H9 (cell line): ENCODE results near the gene ODF4. TPM values are rescaled to one million over a fixed set of nuclear protein-coding genes. Genes with fewer than 3 reads are reported as not detected.

Experiments used
- DNase-seq: peaks from one replicate; pipeline ENCODE4 v3.0.0-alpha.2; 2017
- H2AFZ ChIP-seq: one replicate; pipeline ENCODE4 v1.6.1; 2013; ENCODE audit warnings: mild to moderate bottlenecking, low read length, control low read depth, moderate library complexity
- H2AK5ac ChIP-seq: 2 replicates; pipeline ENCODE4 v1.6.1; 2013; ENCODE audit warnings: low read length, control low read depth, mixed read lengths; ENCODE audit not compliant: insufficient read length
- H2BK120ac ChIP-seq: one replicate; pipeline ENCODE4 v1.6.1; 2013; ENCODE audit warnings: low read depth, mild to moderate bottlenecking, low read length, control low read depth, inconsistent platforms; ENCODE audit not compliant: poor library complexity, severe bottlenecking
- H2BK12ac ChIP-seq: 2 replicates; pipeline ENCODE4 v1.6.1; 2013; ENCODE audit warnings: low read length, control low read depth, mixed read lengths, low read depth; ENCODE audit not compliant: insufficient read length
- H2BK15ac ChIP-seq: 2 replicates; pipeline ENCODE4 v1.6.1; 2013; ENCODE audit warnings: low read depth, low read length, control low read depth
- H2BK20ac ChIP-seq: one replicate; pipeline ENCODE4 v1.6.1; 2013; ENCODE audit warnings: low read depth, mild to moderate bottlenecking, low read length, control low read depth, inconsistent platforms; ENCODE audit not compliant: poor library complexity, severe bottlenecking
- H2BK5ac ChIP-seq: 2 replicates; pipeline ENCODE4 v1.6.1; 2013; ENCODE audit warnings: low read length, control low read depth, mixed read lengths; ENCODE audit not compliant: insufficient read length
- H3K14ac ChIP-seq: 2 replicates; pipeline ENCODE4 v1.6.1; 2013; ENCODE audit warnings: low read length, control low read depth; ENCODE audit not compliant: insufficient read depth
- H3K18ac ChIP-seq: 2 replicates; pipeline ENCODE4 v1.6.1; 2013; ENCODE audit warnings: low read depth, mild to moderate bottlenecking, mixed read lengths, low read length, control low read depth; ENCODE audit not compliant: insufficient read length
- H3K23ac ChIP-seq: 2 replicates; pipeline ENCODE4 v1.6.1; 2013; ENCODE audit warnings: low read length, control low read depth, mixed read lengths, low read depth; ENCODE audit not compliant: insufficient read length
- H3K23me2 ChIP-seq: 2 replicates; pipeline ENCODE4 v1.6.1; 2013; ENCODE audit warnings: low read depth, mild to moderate bottlenecking, mixed read lengths, low read length, control low read depth; ENCODE audit not compliant: insufficient read length, poor library complexity, severe bottlenecking
- H3K27ac ChIP-seq: 2 replicates; pipeline ENCODE4 v1.5.1; 2013; ENCODE audit warnings: low read length, control low read depth, mixed read lengths, low read depth; ENCODE audit not compliant: insufficient read length
- H3K27me3 ChIP-seq: 2 replicates; pipeline ENCODE4 v1.6.1; 2013; ENCODE audit warnings: low read length, control low read depth, inconsistent platforms; ENCODE audit not compliant: insufficient read depth
- H3K4ac ChIP-seq: 2 replicates; pipeline ENCODE4 v1.6.1; 2013; ENCODE audit warnings: low read depth, mild to moderate bottlenecking, control low read depth, inconsistent platforms, low read length, moderate library complexity
- H3K4me1 ChIP-seq: 2 replicates; pipeline ENCODE4 v1.6.1; 2013; ENCODE audit warnings: low read length, control low read depth, inconsistent platforms; ENCODE audit not compliant: insufficient read depth
- H3K4me2 ChIP-seq: 2 replicates; pipeline ENCODE4 v1.6.1; 2013; ENCODE audit warnings: low read length, control low read depth, mixed read lengths; ENCODE audit not compliant: insufficient read length, insufficient read depth
- H3K56ac ChIP-seq: 2 replicates; pipeline ENCODE4 v1.6.1; 2013; ENCODE audit warnings: low read depth, mild to moderate bottlenecking, mixed read lengths, low read length, control low read depth; ENCODE audit not compliant: insufficient read length
- H3K79me1 ChIP-seq: 2 replicates; pipeline ENCODE4 v1.6.1; 2013; ENCODE audit warnings: low read depth, mild to moderate bottlenecking, moderate library complexity, low read length, control low read depth, inconsistent platforms; ENCODE audit not compliant: insufficient read depth, poor library complexity, severe bottlenecking
- H3K79me2 ChIP-seq: 2 replicates; pipeline ENCODE4 v1.6.1; 2013; ENCODE audit warnings: low read length, control low read depth, inconsistent platforms; ENCODE audit not compliant: insufficient read depth
- H3K9ac ChIP-seq: 2 replicates; pipeline ENCODE4 v1.6.1; 2013; ENCODE audit warnings: low read length, control low read depth, mixed read lengths; ENCODE audit not compliant: insufficient read length; ENCODE audit errors: extremely low read depth
- H3K9me3 ChIP-seq: one replicate; pipeline ENCODE4 v1.6.1; 2013; ENCODE audit warnings: low read depth, low read length, inconsistent platforms; ENCODE audit not compliant: control insufficient read depth
- H3T11ph ChIP-seq: one replicate; pipeline ENCODE4 v1.6.1; 2013; ENCODE audit warnings: mild to moderate bottlenecking, low read length, control low read depth, inconsistent platforms
- H4K20me1 ChIP-seq: one replicate; pipeline ENCODE4 v1.6.1; 2013; ENCODE audit not compliant: control insufficient read depth, insufficient read length, insufficient read depth
- H4K5ac ChIP-seq: 2 replicates; pipeline ENCODE4 v1.6.1; 2013; ENCODE audit warnings: low read depth, mild to moderate bottlenecking, mixed read lengths, low read length, control low read depth; ENCODE audit not compliant: insufficient read length
- H4K8ac ChIP-seq: replicated peaks from 2 replicates; pipeline ENCODE4 v1.6.1; 2013; ENCODE audit warnings: low read length, control low read depth, mixed read lengths, low read depth; ENCODE audit not compliant: insufficient read length
- H4K91ac ChIP-seq: 2 replicates; pipeline ENCODE4 v1.6.1; 2013; ENCODE audit warnings: low read depth, mild to moderate bottlenecking, moderate library complexity, mixed read lengths, low read length, control low read depth; ENCODE audit not compliant: insufficient read length
- H3K27ac Mint-ChIP-seq, 3 experiments: 2 replicates in 2 of 3; 3 replicates in 1 of 3; pipeline ENCODE4 v1.8.0; 2020 to 2021; ENCODE audit warnings: mixed read lengths in 3 of 3, mild to moderate bottlenecking in 1 of 3, moderate library complexity in 1 of 3
- H3K27me3 Mint-ChIP-seq: 2 replicates; pipeline ENCODE4 v1.8.0; 2021; ENCODE audit warnings: low read depth, mild to moderate bottlenecking, moderate library complexity, mixed read lengths
- H3K36me3 Mint-ChIP-seq, 3 experiments: 2 replicates in 2 of 3; 3 replicates in 1 of 3; pipeline ENCODE4 v1.8.0; 2020 to 2021; ENCODE audit warnings: low read depth in 3 of 3, mixed read lengths in 3 of 3; ENCODE audit not compliant: insufficient read depth in 1 of 3
- H3K4me1 Mint-ChIP-seq, 2 experiments: 2 replicates each; pipeline ENCODE4 v1.8.0; 2020; ENCODE audit warnings: mixed read lengths in 2 of 2
- H3K4me3 Mint-ChIP-seq, 2 experiments: 2 replicates in 1 of 2; 3 replicates in 1 of 2; pipeline ENCODE4 v1.8.0; 2020 to 2021; ENCODE audit warnings: mild to moderate bottlenecking in 2 of 2, mixed read lengths in 2 of 2, moderate library complexity in 1 of 2
- H3K9me3 Mint-ChIP-seq, 2 experiments: 2 replicates in 1 of 2; 3 replicates in 1 of 2; pipeline ENCODE4 v1.8.0; 2020; ENCODE audit warnings: mild to moderate bottlenecking in 2 of 2, mixed read lengths in 2 of 2, moderate library complexity in 1 of 2
- WGBS: extraction: QIAGEN DNeasy Blood & Tissue Kit; methylation state at CpG from one replicate; pipeline ENCODE4 v1.1.7; 2013; ENCODE audit warnings: missing lambda C conversion rate, low lambda C conversion rate, mixed read lengths; ENCODE audit not compliant: insufficient read length; ENCODE audit errors: extremely low coverage; 5-methylcytosine and 5-hydroxymethylcytosine counted together
- total RNA-seq: library from RNA; stranded (reverse); gene quantifications from 2 replicates; pipeline ENCODE4 v1.2.1, GENCODE V29; 2021
- TF ChIP-seq, protein P1 (sequence below): fragments of 200-600 bp; sonication (generic); conservative IDR thresholded peaks from 3 replicates; pipeline ENCODE4 v1.8.0; 2021; ENCODE audit warnings: antibody characterized with exemption, mild to moderate bottlenecking

ODF4 gene
- total RNA-seq, 1 experiment from 2014 or later = not detected

GRCh38 chr17:8324132-8324531, 15.5 kb upstream of the ODF4 start:
- no peak overlapping the region for H3K9ac ChIP-seq
- no peak overlapping the region for H2AK5ac ChIP-seq
- Mint-ChIP-seq H3K27me3 (peaks cover 41% of the 10 kb centered on the region), H3K9me3 (0 out of 5 replicates have a peak, but pooled peaks cover 0 to 2% of the 10 kb centered on the region in 2 experiments), H3K27ac (no peak overlapping the region), H3K4me1 (peaks cover 17 to 25% of the 10 kb centered on the region in 2 experiments), H3K36me3 (no peaks in the 10 kb centered on the region; a peak in 1 of 7 replicates), H3K4me3 (no peak overlapping the region; a peak in 1 of 5 replicates)
- H2BK5ac ChIP-seq = no peak overlapping the region
- H3K56ac ChIP-seq = no peak overlapping the region
- no peaks in the 10 kb centered on the region for H3K79me2 ChIP-seq
- no peak overlapping the region for H2BK15ac ChIP-seq
- no peak for DNase-seq
- H3T11ph ChIP-seq = no peak overlapping the region
- no peak overlapping the region for H2BK12ac ChIP-seq
- no peak overlapping the region for H2BK120ac ChIP-seq
- no peaks in the 10 kb centered on the region; the same call in 1 of the 2 replicates for H3K4me1 ChIP-seq
- no peak overlapping the region for H3K4me2 ChIP-seq
- no peaks in the 10 kb centered on the region for H4K20me1 ChIP-seq
- peaks cover 13% of the 10 kb centered on the region for H3K23me2 ChIP-seq
- H3K79me1 ChIP-seq = no peaks in the 10 kb centered on the region
- H3K9me3 ChIP-seq = no peaks in the 10 kb centered on the region
- H3K14ac ChIP-seq = no peak overlapping the region
- H4K5ac ChIP-seq = no peak overlapping the region
- no peak overlapping the region for H3K27ac ChIP-seq
- H3K27me3 ChIP-seq = no peaks in the 10 kb centered on the region; the same call in 1 of the 2 replicates
- no CpG with 5 or more reads among the region's 5 CpGs for WGBS
- TF ChIP-seq, protein P1, sequence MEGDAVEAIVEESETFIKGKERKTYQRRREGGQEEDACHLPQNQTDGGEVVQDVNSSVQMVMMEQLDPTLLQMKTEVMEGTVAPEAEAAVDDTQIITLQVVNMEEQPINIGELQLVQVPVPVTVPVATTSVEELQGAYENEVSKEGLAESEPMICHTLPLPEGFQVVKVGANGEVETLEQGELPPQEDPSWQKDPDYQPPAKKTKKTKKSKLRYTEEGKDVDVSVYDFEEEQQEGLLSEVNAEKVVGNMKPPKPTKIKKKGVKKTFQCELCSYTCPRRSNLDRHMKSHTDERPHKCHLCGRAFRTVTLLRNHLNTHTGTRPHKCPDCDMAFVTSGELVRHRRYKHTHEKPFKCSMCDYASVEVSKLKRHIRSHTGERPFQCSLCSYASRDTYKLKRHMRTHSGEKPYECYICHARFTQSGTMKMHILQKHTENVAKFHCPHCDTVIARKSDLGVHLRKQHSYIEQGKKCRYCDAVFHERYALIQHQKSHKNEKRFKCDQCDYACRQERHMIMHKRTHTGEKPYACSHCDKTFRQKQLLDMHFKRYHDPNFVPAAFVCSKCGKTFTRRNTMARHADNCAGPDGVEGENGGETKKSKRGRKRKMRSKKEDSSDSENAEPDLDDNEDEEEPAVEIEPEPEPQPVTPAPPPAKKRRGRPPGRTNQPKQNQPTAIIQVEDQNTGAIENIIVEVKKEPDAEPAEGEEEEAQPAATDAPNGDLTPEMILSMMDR = peak; percentile 26; the same call in 1 of the 3 replicates
- no peak overlapping the region for H2AFZ ChIP-seq
- no peak overlapping the region for H3K4ac ChIP-seq
- no peak overlapping the region for H3K18ac ChIP-seq
- H2BK20ac ChIP-seq = no peak overlapping the region
- H4K8ac ChIP-seq = no peak overlapping the region
- no peak overlapping the region for H3K23ac ChIP-seq
- H4K91ac ChIP-seq = no peak overlapping the region
